Kidney (tissue), 14 donors: ENCODE measurements around the gene EHBP1. TPM values are rescaled to one million over a fixed set of nuclear protein-coding genes. Genes with fewer than 3 reads are reported as not detected.

Source experiments
- DNase-seq, 5 donors: peaks; one replicate each; pipeline ENCODE4 v3.0.0-alpha.2; 2013 to 2020
- FAIRE-seq: peaks from 2 replicates; lab custom pipeline; 2012; peaks lifted over from hg19 to GRCh38; lab: Jason Lieb, UNC
- H3K27ac ChIP-seq, 2 donors: one replicate each; pipeline ENCODE4 v1.7.0; 2013; ENCODE audit warnings: low read depth in 2 of 2, low read length in 2 of 2, inconsistent platforms in 1 of 2
- H3K27me3 ChIP-seq: one replicate; pipeline ENCODE4 v1.7.1; 2013; ENCODE audit warnings: low read length, inconsistent platforms; ENCODE audit not compliant: control insufficient read depth, insufficient read depth
- H3K36me3 ChIP-seq, 3 donors: one replicate each; pipeline versions ENCODE4 v1.7.0 to v1.7.1; 2013; ENCODE audit warnings: low read length in 3 of 3, control low read depth in 1 of 3, inconsistent platforms in 1 of 3; ENCODE audit not compliant: insufficient read depth in 3 of 3, control insufficient read depth in 2 of 3
- H3K4me1 ChIP-seq, 3 donors: one replicate each; pipeline versions ENCODE4 v1.7.0 to v1.7.1; 2013; ENCODE audit warnings: low read length in 3 of 3, inconsistent platforms in 1 of 3, low read depth in 1 of 3; ENCODE audit not compliant: control insufficient read depth in 2 of 3, insufficient read depth in 2 of 3
- H3K4me3 ChIP-seq, 3 donors: one replicate each; pipeline versions ENCODE4 v1.7.0 to v1.8.1; 2013; ENCODE audit warnings: low read length in 3 of 3, control low read depth in 1 of 3, inconsistent platforms in 1 of 3
- H3K9ac ChIP-seq, 3 donors: one replicate each; pipeline versions ENCODE4 v1.7.0 to v1.7.1; 2013; ENCODE audit warnings: low read length in 3 of 3, control low read depth in 1 of 3, inconsistent platforms in 1 of 3
- H3K9me3 ChIP-seq, 3 donors: one replicate each; pipeline versions ENCODE4 v1.7.0 to v1.7.1; 2013; ENCODE audit warnings: low read length in 3 of 3, control low read depth in 1 of 3, inconsistent platforms in 1 of 3; ENCODE audit not compliant: control insufficient read depth in 2 of 3, insufficient read depth in 1 of 3
- intact Hi-C: fragments of 100-400 bp; cut with DNase I; formaldehyde crosslinking; loops from one replicate; pipeline ENCODE4 v1.11.1; 2022
- polyA plus RNA-seq: library from polyadenylated mRNA; stranded (reverse); fragments of 350-450 nt; fragmentation: Illumina TruSeq; extraction: RNeasy Lipid Tissue Mini Kit (QIAGEN cat#74804); gene quantifications from one replicate; pipeline ENCODE4 v1.2.3, GENCODE V29; 2014; ENCODE audit warnings: low read depth, low replicate concordance; ENCODE audit not compliant: insufficient read depth
- total RNA-seq: library from RNA; stranded (reverse); fragmentation: NEBNext Ultra II Directional; extraction: Animal tissue kit (Norgen Biotek cat#: 25700); gene quantifications from one replicate; pipeline ENCODE4 v1.2.1, GENCODE V29; 2021
- TF ChIP-seq, protein P1 (sequence below): IDR thresholded peaks from 3 replicates; pipeline ENCODE4 v1.5.1; 2012; ENCODE audit warnings: mild to moderate bottlenecking, moderate library complexity, borderline replicate concordance; ENCODE audit not compliant: insufficient read depth; ENCODE audit errors: extremely low read depth
- donor health status: control.
- donor health status: control.
- donor health status: control.
- donor health status: control.
- donor health status: control.
- donor health status: DM: yes; HTN: yes; CAD: no.
- donor health status: Normal renal cell carcinoma (clear cell type).

The EHBP1 gene
- total and polyA plus RNA-seq, 2 donors from 2014 or later = 12.5 to 42.7 TPM

- Histone ChIP-seq H3K36me3 (peaks cover 0 to 2% (median 0%) of the 10 kb centered on the region in 3 donors), H3K9me3 (no peaks in the 10 kb centered on the region), H3K27ac (no peak overlapping the region), H3K27me3 (no peaks in the 10 kb centered on the region), H3K4me1 (peaks cover 0 to 3% (median 0%) of the 10 kb centered on the region in 3 donors), H3K4me3 (no peak overlapping the region), H3K9ac (no peak overlapping the region)
- TF ChIP-seq, protein P1, sequence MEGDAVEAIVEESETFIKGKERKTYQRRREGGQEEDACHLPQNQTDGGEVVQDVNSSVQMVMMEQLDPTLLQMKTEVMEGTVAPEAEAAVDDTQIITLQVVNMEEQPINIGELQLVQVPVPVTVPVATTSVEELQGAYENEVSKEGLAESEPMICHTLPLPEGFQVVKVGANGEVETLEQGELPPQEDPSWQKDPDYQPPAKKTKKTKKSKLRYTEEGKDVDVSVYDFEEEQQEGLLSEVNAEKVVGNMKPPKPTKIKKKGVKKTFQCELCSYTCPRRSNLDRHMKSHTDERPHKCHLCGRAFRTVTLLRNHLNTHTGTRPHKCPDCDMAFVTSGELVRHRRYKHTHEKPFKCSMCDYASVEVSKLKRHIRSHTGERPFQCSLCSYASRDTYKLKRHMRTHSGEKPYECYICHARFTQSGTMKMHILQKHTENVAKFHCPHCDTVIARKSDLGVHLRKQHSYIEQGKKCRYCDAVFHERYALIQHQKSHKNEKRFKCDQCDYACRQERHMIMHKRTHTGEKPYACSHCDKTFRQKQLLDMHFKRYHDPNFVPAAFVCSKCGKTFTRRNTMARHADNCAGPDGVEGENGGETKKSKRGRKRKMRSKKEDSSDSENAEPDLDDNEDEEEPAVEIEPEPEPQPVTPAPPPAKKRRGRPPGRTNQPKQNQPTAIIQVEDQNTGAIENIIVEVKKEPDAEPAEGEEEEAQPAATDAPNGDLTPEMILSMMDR = no peak
- intact Hi-C loops = no loop called here
- DNase-seq = peak in 1 of 5 donors; percentile 5
- FAIRE-seq = no peak
Measured at GRCh38 chr2:62826141-62826540, 120.6 kb downstream of the EHBP1 start.

- intact Hi-C loops = no loop called here
- H3K9ac ChIP-seq = no peak overlapping the region
- H3K4me1 ChIP-seq = peaks cover 0 to 3% (median 0%) of the 10 kb centered on the region in 3 donors
- peaks cover 0 to 2% (median 0%) of the 10 kb centered on the region in 3 donors for H3K36me3 ChIP-seq
- H3K27ac ChIP-seq = no peak overlapping the region
- H3K27me3 ChIP-seq = no peaks in the 10 kb centered on the region
- TF ChIP-seq, protein P1 = no peak
- DNase-seq (no peak), FAIRE-seq (no peak)
- no peaks in the 10 kb centered on the region for H3K9me3 ChIP-seq
- no peak overlapping the region for H3K4me3 ChIP-seq
Measured at GRCh38 chr2:62826953-62827675, 121.6 kb downstream of the EHBP1 start.

DNA sequence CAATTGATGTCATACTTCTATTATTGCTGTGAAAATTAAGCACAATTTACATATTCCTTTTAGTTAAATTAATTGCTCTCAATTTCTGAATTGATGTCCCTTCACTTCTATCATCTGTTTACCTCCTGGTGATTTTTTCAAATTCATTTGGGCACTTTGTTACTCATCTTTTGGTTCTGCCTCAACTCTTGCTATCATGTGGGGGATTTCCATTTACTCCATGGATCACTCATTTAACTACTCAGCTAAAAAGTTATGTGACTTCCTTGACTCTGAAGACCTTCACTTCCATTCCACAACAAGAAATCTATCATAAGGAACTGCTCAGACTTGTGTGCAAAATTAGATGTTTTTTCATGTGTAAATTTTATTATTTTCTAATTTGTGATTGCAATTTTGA lies 126.2 kb downstream of the EHBP1 start:
- DNase-seq (no peak), FAIRE-seq (no peak)
- Histone ChIP-seq H3K27ac (no peak overlapping the region), H3K4me1 (no peaks in the 10 kb centered on the region), H3K36me3 (peaks cover 0 to 9% (median 2%) of the 10 kb centered on the region in 3 donors), H3K9ac (no peak overlapping the region), H3K27me3 (no peaks in the 10 kb centered on the region), H3K4me3 (no peak overlapping the region), H3K9me3 (peaks cover 0 to 6% (median 5%) of the 10 kb centered on the region in 3 donors)
- TF ChIP-seq, protein P1 = no peak
- intact Hi-C loops = no loop called here
